HG03457 (cell line): Measurements from ENCODE around the gene CD40.
A peak's percentile ranks its signal among the peaks of the same experiment; 100 is the strongest.

Experiments
- ATAC-seq: cut with Tn5 transposase; IDR thresholded peaks from one replicate; pipeline ENCODE4 v1.9.1; 2021; ENCODE audit warnings: moderate number of reproducible peaks; ENCODE audit not compliant: unreplicated experiment

CD40 gene

DNA sequence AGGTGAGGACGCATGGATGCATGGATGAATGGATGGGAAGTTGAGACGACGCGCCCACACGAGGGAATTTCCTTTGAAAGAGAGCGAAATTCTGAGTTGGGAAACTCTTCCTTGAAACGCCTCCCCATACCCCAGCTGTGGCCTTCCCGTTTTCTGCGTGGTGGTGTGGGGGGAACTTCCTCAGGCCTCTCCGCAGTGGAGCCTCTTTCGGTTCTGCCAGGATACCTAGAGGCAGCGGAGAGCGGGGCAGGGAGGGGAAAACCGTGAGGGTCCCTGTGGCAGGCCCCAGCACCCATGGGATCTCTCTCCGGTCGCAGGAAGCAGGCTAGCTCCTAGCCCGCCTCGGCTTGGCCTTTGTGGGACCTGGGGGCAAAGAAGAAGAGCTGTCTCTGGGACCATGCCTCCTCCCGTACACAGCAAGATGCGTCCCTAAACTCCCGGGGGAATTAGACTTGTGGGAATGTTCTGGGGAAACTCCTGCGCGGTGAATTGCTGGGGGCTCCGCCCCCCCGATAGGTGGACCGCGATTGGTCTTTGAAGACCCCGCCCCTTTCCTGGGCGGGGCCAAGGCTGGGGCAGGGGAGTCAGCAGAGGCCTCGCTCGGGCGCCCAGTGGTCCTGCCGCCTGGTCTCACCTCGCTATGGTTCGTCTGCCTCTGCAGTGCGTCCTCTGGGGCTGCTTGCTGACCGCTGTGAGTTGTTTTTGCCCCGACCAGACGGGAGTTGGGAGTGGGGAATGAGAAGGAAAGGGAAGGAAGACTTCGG lies at the start of gene CD40:
Gene CD40, plus strand, starts transcription at position 611 of the 764 bp plus-strand sequence. Its CDS starts 30 bp downstream, at position 641.
- ATAC-seq: peak; percentile 54

DNA sequence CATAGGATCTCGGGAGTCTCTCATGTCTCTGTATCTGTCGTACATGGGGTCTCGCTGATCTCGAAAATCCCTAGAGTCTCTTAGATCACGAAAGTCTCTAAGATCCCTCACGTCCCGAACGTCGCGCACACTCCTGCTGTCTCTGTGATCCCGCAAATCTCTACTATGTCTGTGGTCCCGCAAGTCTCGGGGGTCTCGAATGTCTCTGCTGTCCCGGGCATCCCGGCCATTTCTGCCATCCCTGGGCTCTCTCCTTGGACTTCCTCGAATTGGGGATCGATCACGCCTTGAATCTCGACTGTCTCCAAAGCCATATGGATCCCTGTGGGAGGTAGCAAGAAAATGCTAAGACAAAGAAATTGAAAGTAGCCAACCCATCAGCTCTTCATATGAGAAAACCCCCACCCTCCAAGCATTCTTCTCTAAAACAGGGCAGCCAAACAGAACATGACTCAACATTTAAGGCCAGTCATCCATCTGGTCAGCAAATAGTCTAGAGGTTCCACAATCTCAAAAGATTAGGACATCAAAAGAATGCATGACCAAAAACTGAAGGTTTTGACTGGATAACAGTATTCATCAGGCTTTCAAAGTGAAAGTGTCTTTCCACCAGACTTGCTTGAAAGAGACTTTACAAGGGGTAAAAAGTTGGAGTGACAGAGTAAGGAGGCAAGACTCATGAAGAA lies 47.8 kb upstream of the CD40 start:
- no peak for ATAC-seq

DNA sequence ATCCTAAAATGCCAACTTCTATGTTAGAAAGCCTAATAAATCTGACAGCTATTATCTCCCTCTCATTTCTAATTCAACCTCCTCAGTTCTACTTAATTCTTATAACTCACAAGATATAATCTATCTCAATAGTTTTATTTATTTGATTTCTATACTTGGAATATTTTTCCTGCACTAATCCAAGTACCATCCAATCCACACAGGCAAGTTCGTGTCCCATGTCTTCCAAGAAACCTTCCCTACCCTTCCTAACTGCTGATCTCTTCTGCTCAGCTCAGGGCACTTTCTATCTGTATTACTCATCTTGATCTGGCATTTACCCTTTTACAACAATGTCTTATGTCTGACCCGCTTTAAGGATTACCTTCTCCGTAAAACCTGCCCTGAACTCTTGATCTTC lies 46.5 kb upstream of the CD40 start:
- ATAC-seq: no peak

DNA sequence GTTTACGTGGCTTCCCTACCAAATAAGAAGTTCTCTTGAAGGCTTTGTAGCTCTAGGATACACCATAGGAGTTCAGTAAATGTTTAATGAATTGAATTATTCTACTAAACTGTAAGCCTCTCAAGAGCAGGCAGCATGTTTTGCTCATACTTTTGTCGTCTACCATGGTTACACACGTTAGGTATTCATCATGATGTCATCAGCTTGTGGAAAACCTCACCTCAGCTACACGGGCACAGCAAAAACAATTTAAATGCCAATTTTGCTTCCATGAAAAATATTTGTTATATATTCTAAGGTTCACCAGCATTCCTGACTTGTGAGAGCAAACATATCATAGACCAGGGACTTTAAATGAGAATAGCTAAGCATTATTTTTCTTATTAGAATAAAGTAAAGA lies 45.1 kb upstream of the CD40 start:
- no peak for ATAC-seq

DNA sequence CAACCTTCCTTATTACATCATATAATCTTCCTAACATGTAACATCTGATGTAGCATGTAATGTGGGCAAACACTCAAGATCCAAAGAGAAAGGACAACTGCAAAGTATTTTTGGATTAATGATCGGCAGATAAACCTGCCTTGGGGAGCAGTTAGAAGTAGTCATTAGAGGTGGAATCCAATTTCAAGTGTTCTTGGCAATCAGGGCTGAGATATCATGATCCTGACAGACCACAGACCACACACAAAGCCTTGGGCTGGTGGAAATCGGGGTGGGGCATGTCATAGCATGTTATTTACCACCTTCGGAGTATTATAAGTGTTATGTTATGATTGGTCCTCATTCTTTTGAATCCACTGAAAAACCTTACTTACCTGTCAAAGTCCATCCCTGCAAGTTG lies 44.7 kb upstream of the CD40 start:
- ATAC-seq: no peak

DNA sequence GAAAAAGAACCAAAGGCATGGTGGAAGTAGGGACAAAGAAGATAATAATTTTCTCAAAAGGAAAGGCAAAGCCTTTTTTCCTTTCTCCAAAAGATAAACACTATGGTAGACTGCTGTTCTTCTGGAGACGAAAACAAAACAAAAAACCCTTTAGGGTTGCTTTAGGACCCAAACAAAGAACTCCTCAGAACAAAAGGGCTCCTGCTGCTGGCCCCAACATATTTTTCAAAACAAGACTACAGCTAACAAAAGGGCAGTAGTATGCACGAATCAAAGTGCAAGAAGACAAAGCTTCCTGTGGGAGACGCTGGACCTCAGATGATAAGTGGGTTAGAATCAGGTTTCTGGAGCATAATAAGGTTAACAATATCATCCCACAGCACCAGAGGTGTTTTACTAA lies 44.1 kb upstream of the CD40 start:
- ATAC-seq: no peak

DNA sequence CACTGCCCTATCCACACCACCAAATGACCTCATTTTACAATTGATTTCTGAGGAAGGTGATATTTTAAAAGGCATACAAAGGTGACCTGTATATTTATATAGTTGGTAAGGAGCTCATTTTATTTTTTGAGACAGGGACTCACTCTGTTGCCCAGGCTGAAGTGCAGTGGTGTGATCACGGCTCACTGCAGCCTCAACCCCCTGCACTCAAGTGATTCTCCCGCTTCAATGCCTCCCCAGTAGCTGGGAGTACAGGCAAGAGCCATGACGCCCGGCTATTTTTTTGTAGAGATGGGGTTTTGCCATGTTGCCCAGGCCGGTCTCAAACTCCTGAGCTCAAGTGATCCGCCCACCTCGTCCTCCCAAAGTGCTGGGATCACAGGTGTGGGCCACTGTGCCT lies 41.3 kb upstream of the CD40 start:
- no peak for ATAC-seq

DNA sequence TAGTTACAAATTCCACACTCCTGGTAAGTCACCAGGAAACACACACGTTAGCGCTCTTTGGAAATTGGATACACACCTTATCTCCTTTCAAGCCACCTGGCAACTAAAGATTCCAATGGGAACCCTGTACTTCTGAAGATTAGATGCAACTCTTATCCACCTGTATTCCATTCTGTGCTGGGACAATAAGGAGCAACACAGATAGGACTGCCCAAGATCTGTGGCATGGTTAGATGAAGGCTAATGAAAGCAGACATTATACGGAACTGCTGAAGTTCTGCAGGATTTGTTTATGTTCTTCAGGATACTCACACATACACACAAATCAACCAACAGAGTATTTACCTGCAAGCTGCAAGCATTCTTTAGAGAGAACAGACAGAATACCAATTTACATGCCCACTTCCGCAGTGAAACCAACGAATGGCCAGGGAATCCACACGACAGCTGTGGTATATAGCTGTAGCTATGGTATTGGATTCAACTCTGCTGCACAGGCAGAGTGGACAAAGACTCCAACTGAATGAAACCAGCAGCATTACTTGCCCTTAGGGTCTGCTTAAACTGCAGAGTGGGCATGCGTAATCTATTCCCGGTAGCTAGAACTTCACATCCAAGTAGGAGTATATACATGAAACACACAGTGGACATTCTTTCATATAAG lies 40.3 kb upstream of the CD40 start:
- ATAC-seq: no peak

DNA sequence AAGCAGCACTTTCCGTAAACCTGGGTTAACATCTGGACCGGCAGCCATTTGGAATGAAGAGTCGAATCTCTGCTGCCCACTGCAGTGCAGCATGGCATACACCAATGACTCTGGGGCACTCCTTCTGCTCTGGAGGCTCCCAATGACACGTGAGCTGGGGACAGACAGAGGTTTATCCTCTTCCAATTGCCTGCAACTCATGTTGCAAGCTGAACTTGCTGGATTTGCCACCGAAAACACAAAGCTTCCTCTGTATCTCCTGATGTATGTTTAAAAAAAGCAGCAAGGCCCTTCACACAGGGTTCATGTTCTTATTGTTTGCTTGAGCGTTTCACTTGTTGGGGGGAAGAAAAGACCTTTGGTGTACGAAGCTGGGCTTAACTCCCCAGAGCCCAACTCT lies 39.2 kb upstream of the CD40 start:
- ATAC-seq: no peak

DNA sequence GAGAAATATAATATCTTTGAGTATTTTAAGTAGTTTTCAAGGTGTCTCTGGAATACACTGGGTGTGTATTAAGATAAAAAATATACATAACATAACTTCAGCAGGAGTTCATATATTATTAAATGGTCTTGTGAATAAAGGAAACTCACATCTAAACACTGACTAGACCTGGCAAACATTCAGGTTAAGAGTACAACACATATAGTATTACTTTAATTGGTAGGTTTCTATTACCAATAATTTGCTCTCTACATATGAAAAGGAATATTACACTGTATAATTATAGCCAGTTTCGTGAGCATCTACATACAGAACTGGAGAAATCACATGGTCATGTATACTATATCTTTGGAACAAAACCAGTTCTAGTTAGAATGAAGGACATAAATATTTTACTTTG lies 37.0 kb upstream of the CD40 start:
- no peak for ATAC-seq

DNA sequence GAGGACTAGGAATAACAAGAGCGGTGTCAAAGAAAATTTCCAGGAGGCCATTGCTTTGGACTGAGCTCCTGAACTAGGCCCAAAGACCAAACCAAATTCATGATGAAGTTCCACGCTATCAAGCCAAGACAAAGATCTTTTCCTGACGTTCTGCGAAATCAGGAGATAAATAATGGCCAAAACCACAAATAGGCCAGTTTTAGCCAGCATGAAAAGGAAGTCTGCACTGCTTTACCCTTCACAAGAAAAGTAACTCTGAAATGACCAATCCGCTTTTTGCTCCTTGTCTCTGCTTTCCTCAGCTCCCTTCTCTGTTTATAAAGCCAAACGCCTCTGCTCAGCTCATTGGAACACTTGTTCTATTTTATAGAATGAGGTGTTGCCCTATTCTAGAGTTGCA lies 35.0 kb upstream of the CD40 start:
- ATAC-seq: no peak

DNA sequence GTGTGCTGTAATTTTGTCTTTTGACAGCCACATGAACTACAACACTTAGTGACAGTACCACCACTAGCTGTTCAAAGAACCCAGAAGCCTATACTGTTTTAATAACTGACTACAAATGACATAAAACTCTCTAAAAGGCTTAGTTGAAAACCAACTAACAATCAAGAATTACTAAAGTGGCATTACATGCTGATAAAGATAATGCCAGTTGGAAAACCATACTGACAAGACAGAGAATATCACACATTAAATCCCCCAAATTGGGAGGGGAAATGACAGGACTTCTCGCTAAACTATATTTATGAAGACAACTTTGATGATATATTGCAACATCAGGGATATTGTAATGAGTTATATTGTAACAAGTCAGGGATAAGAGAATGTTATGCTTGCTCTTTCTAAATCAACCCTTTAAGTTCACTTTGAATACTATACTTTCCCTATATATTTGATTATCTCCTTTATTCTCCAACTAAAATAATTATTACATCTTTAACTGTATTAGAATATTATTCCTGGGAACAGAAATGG lies 34.5 kb upstream of the CD40 start:
- ATAC-seq: no peak

DNA sequence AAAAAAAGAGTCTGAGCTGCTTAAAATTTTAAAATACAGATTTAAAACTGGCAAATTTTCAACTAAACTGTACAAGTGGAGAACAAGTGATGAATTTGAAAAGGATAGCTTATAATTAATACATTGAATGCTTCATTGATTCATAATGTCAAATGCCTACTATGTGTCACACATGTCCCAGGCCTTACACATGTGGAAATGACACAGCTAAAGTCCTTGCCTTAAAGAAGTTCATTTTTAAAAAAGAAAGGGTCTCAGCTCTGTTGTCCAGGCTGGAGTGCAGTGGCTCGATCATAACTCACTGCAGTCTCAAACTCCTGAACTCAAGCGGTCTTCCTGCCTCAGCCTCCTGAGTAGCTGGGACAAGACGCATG lies 33.3 kb upstream of the CD40 start:
- no peak for ATAC-seq

DNA sequence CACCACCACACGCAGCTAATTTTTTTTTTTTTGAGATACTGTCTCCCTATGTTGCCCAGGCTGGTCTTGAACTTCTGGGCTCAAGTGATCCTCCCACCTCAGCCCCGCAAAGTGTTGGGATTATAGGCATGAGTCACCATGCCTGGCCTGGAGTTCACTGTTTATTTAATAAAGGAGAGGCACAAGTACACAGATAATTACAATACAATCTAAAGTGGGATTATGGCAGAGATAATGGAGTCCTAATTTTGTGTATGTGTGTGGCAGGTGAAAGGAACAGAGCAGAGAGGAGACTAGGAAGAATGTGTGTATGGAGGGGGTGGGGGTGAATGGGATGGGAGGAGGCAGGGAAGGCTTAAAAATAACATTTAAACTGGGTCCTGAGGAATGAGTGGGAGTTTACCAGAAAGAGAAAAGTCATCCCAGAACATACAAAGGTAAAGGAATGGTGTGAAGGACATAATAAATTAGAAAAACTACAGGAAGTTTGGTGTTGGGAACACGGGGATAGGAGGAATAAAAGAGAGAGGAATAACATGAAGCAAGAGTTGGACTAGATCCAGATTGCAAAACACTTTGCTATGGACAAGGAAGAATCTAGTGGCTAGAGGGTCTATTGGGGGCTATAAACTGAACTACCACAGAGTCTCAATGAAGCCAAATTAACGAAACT lies 32.8 kb upstream of the CD40 start:
- ATAC-seq: no peak

DNA sequence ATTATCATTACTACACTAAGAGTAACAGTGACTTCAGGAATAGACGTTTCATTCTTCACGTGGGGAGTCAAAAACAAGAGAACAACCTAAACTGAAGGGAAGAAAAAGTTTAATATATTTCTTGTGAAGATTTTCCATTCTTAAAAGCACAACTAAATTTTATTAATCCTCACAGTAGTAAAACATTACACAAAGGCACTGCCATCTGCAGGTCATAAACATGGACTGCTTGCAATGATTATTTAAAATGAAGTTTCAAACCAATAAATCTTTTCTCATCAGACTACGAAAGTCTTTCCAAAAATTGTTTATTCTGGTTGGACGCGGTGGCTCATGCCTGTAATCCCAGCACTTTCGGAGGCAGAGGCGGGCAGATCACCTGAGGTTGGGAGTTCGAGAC lies 31.0 kb upstream of the CD40 start:
- no peak for ATAC-seq

DNA sequence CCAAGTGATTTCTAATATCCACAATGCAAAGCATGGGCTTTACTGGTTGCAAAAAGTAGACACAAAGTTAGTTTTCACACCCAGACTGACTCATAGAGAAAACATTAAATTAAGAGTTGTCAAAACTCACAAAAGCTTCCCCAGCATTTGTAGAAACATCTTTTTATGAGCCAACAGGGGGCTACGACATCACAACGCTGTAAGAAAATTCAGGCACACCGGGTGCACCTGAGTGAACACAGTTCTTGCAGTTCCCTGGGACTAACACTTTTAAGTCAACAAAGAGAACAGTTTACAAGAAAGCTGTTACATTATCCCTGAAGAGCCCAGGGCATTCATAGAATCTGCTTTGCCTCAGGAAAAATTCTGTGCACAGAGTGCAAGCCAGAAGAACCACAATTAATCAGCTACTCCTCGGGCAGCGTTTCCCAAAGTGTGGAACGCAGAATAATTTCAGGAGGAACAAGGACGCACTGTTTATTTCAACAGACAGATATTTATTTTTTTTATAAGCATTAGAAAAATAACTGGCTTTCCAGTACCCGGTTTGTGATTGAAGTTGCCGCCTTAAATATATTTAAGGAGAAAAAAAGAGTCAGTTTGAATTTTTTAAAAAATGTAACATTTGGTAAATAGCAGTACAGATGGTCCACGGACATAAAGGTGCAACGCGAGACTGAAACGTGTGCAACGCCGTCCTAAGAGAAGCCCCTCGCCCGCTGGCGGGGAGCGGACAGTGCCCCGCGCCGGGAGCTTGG lies 29.5 kb upstream of the CD40 start:
- ATAC-seq: no peak

DNA sequence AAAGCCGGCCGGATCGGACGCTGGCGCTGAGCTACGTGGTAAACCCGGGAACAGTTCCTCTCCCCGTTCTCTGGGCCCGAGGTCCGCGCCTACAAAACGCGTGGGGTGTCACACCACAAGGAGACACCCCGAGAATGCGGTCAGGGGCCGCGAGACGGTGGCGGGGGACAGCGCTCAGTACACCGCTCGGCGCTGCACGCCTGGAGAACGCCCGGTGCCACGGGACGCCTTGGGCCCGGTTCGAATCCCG lies 29.0 kb upstream of the CD40 start:
- ATAC-seq: peak; percentile 21

DNA sequence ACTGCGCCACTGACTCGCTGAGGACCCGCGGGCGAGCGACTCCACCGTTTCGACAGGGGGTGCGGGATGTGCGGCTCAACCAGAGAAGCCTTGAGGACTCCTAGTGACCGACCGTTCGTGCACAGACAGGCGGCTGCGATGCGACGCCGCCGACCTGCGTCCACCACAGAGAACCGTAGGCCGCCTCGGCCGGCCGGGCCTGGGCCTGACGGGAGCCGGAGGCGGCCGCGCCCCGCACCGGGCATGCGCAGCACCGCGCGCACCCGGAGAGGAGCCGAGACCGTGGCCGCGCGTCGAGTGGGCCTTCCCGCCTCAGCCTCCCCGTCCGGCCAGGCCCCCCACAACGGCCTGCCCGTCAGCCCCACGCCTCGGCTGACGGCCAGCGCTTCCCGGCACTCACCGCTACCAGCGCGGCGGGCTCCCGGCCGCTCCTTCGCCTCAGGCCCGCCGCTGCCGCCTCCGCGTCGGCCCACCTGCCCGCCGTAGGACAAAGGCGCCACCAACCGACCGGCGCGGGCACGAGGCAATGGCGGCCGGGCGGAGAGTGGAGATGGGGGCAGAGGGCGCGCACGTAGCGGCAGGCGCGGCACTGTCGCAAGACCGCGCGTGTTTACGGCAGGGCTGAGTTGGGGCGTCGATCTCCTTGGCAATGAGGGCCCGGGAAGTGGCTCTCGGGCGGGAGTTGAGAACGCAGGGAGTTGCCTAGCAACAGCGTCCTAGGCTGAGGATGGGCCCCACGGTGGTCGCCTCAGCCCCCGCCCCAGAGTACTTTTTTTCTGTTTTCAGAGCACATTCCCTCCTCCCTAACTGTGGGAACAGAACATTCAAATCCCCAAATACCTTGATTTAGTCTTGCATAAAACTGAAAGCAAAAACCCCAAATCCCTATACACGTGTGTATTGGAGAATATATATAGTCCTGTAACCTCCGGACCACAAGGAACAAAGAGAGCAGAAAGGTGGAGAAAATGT lies 28.4 kb upstream of the CD40 start, which contains the start of gene NCOA5:
Gene NCOA5, minus strand, starts transcription at position 546 of the 972 bp plus-strand sequence. CDS start 10,538 bp downstream, outside the sequence.
- ATAC-seq: peak; percentile 62
